Karpas-422 (cell line): ENCODE measurements around the gene WDR33. TPM values are rescaled to one million over a fixed set of nuclear protein-coding genes. Genes with fewer than 3 reads are reported as not detected.

Experiments used
- DNase-seq: peaks from one replicate; pipeline ENCODE4 v3.0.0-alpha.2; 2015
- H2AFZ ChIP-seq: fragments of 200-600 bp; sonication (generic); 2 replicates; pipeline ENCODE4 v1.6.1; 2014; ENCODE audit warnings: antibody characterized with exemption, low read length, mixed read lengths
- H3K27ac ChIP-seq: fragments of 200-600 bp; sonication (generic); 2 replicates; pipeline ENCODE4 v1.5.1; 2014; ENCODE audit warnings: mild to moderate bottlenecking, low read length, moderate library complexity
- H3K27me3 ChIP-seq: fragments of 200-600 bp; sonication (generic); 2 replicates; pipeline ENCODE4 v1.6.1; 2014; ENCODE audit warnings: low read length, mixed read lengths
- H3K36me3 ChIP-seq: fragments of 200-600 bp; sonication (generic); 2 replicates; pipeline ENCODE4 v1.6.1; 2014; ENCODE audit warnings: low read length, mixed read lengths; ENCODE audit not compliant: insufficient read depth
- H3K4me1 ChIP-seq: fragments of 200-600 bp; sonication (generic); 2 replicates; pipeline ENCODE4 v1.6.1; 2014; ENCODE audit warnings: mild to moderate bottlenecking, low read length, mixed read lengths
- H3K4me2 ChIP-seq: fragments of 200-600 bp; sonication (generic); 2 replicates; pipeline ENCODE4 v1.6.1; 2014; ENCODE audit warnings: low read length, low read depth, mild to moderate bottlenecking; ENCODE audit not compliant: poor library complexity, severe bottlenecking
- H3K4me3 ChIP-seq: fragments of 200-600 bp; sonication (generic); 2 replicates; pipeline ENCODE4 v1.5.1; 2014; ENCODE audit warnings: mild to moderate bottlenecking, antibody characterized with exemption, low read length, mixed read lengths
- H3K79me2 ChIP-seq: fragments of 200-600 bp; sonication (generic); 2 replicates; pipeline ENCODE4 v1.6.1; 2014; ENCODE audit warnings: mild to moderate bottlenecking, low read length, mixed read lengths
- H3K9ac ChIP-seq: fragments of 200-600 bp; sonication (generic); 2 replicates; pipeline ENCODE4 v1.6.0; 2014; ENCODE audit warnings: low read length
- H3K9me2 ChIP-seq: fragments of 200-600 bp; sonication (generic), shearing (Covaris generic); replicated peaks from 2 replicates; pipeline ENCODE4 v1.6.0; 2014; ENCODE audit warnings: mild to moderate bottlenecking, low read length, moderate library complexity; ENCODE audit not compliant: insufficient read depth
- H3K9me3 ChIP-seq: fragments of 300-700, 200-600 bp; sonication (generic); 2 replicates; pipeline ENCODE4 v1.6.1; 2014; ENCODE audit warnings: low read length, mixed read lengths
- H4K20me1 ChIP-seq: fragments of 200-600 bp; sonication (generic); 2 replicates; pipeline ENCODE4 v1.6.1; 2014; ENCODE audit warnings: mild to moderate bottlenecking, antibody characterized with exemption, low read length, low read depth; ENCODE audit not compliant: insufficient read depth
- total RNA-seq: library from RNA; depleted of rRNA; stranded (reverse); fragments of >200 nt; shearing (Covaris generic); gene quantifications from 2 replicates; pipeline ENCODE4 v1.2.3, GENCODE V29; 2014; ENCODE audit warnings: low replicate concordance

Gene WDR33
- total RNA-seq, 1 experiment from 2014 or later: 65.0 TPM

DNA sequence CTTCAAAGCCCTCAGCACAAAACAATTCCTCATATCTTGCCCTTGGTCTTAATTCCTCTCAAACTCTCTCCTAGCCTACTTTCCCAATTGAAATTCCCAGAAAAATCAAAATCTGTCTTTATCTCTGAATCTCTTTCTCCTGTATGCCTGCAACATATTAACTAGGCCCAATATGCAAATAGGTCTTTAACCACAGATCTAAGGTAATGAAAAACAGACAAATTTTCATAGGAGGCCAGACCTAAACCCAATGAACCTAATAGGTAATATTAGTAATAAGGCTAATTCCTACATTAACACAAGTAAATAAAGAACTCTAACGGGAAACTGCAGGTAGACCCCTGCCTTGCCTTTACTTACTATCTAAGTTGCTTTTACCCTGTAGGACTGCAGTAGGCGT is 41.4 kb downstream of the WDR33 start:
- H3K27ac ChIP-seq: peak overlapping the region; percentile 31; the same call in 1 of the 2 replicates
- no peaks in the 10 kb centered on the region for H3K9me2 ChIP-seq
- H3K36me3 ChIP-seq: peaks cover 47% of the 10 kb centered on the region
- no peak overlapping the region for H3K4me3 ChIP-seq
- no peaks in the 10 kb centered on the region for H3K27me3 ChIP-seq
- no peaks in the 10 kb centered on the region for H3K9me3 ChIP-seq
- peaks cover 75% of the 10 kb centered on the region for H3K79me2 ChIP-seq
- no peak overlapping the region for H2AFZ ChIP-seq
- H4K20me1 ChIP-seq: peaks cover 21% of the 10 kb centered on the region
- no peak for DNase-seq
- H3K4me2 ChIP-seq: no peak overlapping the region
- peaks cover 36% of the 10 kb centered on the region for H3K4me1 ChIP-seq
- no peak overlapping the region for H3K9ac ChIP-seq

DNA sequence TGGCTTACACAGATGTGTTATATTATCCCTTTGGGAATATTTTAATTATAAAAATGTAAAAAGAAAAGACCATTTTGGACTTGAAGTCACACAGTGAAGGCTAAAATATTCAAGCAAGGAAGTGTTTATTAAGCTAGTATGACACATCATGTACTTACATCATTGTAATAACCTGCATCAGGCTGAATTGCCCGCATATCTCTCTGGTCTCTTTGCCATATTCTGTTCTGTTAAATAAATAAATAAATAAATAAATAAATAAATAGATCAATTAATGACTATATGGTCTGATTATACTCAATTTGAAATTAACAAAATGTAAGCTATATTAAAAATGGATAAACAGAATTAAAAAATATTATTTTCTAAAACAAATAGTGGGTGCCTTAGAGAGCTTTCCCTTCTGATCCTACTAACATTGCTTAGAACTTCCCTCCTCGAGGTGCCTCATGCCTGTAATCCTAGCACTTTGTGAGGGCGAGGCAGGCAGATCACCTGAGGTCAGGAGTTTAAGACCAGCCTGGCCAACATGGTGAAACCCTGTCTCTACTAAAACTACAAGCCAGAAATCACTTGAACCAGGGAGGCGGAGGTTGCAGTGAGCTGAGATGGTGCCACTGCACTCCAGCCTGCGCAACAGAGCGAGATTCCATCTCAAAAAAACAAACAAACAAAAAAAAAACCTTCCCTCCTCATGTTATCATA is 42.0 kb downstream of the WDR33 start:
- Histone ChIP-seq H3K36me3 (peaks cover 53% of the 10 kb centered on the region), H3K27me3 (no peaks in the 10 kb centered on the region), H3K27ac (no peak overlapping the region; the same call in 1 of the 2 replicates)

DNA sequence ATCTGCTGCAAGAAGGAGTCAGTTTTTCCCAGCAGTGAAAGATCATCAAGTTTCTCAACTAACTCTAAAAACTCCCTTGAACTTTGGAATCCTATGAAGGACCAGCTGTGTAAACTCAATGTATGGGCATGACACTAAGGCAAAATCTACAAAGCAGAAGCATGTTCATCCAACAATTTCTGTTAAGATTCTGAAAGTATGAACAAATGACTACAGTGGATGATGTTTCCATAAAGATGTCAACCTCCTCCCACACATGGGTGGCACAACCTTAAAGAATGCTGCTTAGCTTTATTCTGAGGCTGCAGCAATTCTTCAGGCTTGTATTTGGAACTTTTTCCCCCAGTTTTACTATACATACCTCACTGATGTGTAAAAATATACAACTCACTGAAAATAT is 47.2 kb downstream of the WDR33 start:
- Histone ChIP-seq H3K9me3 (no peaks in the 10 kb centered on the region), H4K20me1 (no peaks in the 10 kb centered on the region), H3K9me2 (no peaks in the 10 kb centered on the region), H3K9ac (no peak overlapping the region), H3K79me2 (peaks cover 49% of the 10 kb centered on the region), H3K27ac (no peak overlapping the region), H3K36me3 (peaks cover 71% of the 10 kb centered on the region), H3K4me1 (peaks cover 9% of the 10 kb centered on the region; the same call in 1 of the 2 replicates), H3K27me3 (no peaks in the 10 kb centered on the region), H3K4me3 (no peak overlapping the region), H2AFZ (no peak overlapping the region), H3K4me2 (no peak overlapping the region)
- no peak for DNase-seq

More for the DNA sequence above, 42.0 kb downstream of the WDR33 start:
- DNase-seq: no peak
- Histone ChIP-seq H3K4me2 (no peak overlapping the region), H2AFZ (no peak overlapping the region), H3K9me2 (no peaks in the 10 kb centered on the region), H3K4me1 (peaks cover 36% of the 10 kb centered on the region), H3K9me3 (no peaks in the 10 kb centered on the region), H4K20me1 (peaks cover 21% of the 10 kb centered on the region), H3K79me2 (peaks cover 68% of the 10 kb centered on the region), H3K9ac (no peak overlapping the region), H3K4me3 (no peak overlapping the region)

DNA sequence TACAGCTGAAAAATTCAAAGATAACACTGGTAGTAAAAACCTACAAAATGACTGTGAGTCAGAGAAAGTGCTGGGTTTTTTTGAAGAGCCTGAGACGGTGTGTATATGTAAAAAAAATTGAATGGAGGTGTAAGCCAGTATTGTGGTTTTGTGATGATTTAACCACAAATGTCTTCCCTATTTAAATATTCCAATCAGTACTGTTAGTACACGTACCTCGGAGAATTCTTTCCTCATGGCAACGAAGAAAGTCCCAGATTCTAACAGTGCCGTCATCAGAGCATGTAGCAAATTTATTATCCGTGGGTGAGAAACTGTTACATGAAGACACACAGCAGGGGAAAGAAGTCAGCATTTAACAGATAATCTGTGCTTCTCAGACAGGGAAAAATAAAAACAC is 48.1 kb downstream of the WDR33 start:
- DNase-seq: no peak
- H3K27me3 ChIP-seq: no peaks in the 10 kb centered on the region
- no peaks in the 10 kb centered on the region for H3K9me3 ChIP-seq
- H3K4me2 ChIP-seq: no peak overlapping the region
- H3K36me3 ChIP-seq: peaks cover 73% of the 10 kb centered on the region
- H3K79me2 ChIP-seq: peaks cover 52% of the 10 kb centered on the region
- no peaks in the 10 kb centered on the region for H4K20me1 ChIP-seq
- H3K4me1 ChIP-seq: peaks cover under 1% of the 10 kb centered on the region; the same call in 1 of the 2 replicates
- no peak overlapping the region for H3K9ac ChIP-seq
- H2AFZ ChIP-seq: no peak overlapping the region
- H3K9me2 ChIP-seq: no peaks in the 10 kb centered on the region
- H3K27ac ChIP-seq: no peak overlapping the region
- no peak overlapping the region for H3K4me3 ChIP-seq

DNA sequence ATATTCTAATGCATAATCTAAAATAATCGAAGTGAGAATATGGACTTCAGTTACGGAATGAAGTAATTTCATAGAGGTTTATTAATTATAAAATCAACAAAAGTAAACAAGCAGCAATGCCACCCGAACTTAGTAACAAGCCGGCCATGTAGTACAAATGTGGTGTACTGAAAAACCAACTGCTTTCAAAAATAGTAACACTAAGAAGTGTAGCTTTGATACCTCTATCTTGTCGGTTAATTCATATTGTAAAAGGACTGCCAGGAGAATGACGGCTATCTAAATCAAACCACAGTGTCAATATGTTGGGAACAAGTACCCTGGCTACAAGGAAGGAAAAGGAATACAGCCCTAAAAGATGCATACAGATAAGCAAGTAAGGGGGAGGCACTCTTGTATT is 48.5 kb downstream of the WDR33 start:
- no peak for DNase-seq
- Histone ChIP-seq H3K79me2 (peaks cover 52% of the 10 kb centered on the region), H3K27me3 (no peaks in the 10 kb centered on the region), H3K9ac (no peak overlapping the region), H3K36me3 (peaks cover 71% of the 10 kb centered on the region), H3K9me3 (no peaks in the 10 kb centered on the region), H3K4me3 (no peak overlapping the region), H3K4me2 (no peak overlapping the region), H3K27ac (no peak overlapping the region), H3K9me2 (no peaks in the 10 kb centered on the region), H2AFZ (no peak overlapping the region), H4K20me1 (no peaks in the 10 kb centered on the region), H3K4me1 (no peaks in the 10 kb centered on the region)

DNA sequence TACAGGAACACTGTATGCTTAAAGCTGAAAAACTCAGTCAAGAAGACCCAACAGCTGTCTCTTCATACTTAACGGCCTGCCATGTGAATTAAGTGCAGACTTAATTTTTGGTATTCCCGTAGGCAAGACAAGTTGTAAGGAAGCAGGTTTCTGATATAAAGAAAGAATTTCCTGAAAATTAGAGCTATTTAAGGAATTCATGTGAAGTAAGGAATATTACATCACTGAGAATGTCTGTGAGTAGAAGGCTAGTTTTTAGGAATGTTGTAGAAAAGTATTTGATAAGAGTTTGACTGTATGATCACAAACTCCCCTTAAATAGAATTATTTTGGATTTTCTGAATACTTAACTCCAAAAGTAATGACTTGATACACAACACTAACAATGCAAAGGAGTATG is 51.0 kb downstream of the WDR33 start:
- Histone ChIP-seq H3K79me2 (peaks cover 44% of the 10 kb centered on the region), H3K36me3 (peaks cover 66% of the 10 kb centered on the region), H2AFZ (no peak overlapping the region)

DNA sequence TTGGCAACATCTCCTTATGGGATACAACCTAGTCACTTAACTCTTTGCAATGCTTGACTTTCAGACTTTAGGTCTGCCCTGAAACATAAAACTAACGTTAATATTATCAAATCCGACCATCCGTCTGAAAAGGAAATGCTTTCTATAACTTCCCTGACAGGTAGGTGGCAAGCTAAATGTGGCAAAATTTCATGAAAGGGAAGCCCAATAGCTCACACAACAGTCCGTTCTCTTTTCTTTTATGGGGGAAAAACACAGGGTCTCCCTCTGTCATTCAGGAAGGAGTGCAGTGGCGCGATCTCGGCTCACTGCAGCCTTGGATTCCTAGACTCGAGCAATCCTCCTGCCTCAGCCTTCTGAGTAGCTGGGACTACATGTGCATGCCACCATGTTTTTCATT is 56.8 kb downstream of the WDR33 start:
- Histone ChIP-seq H3K79me2 (peaks cover 44% of the 10 kb centered on the region), H3K27ac (no peak overlapping the region), H3K4me2 (no peak overlapping the region), H4K20me1 (no peaks in the 10 kb centered on the region), H2AFZ (no peak overlapping the region), H3K4me3 (no peak overlapping the region), H3K9me2 (no peaks in the 10 kb centered on the region), H3K27me3 (no peaks in the 10 kb centered on the region), H3K4me1 (peaks cover 16% of the 10 kb centered on the region), H3K9me3 (no peaks in the 10 kb centered on the region), H3K9ac (no peak overlapping the region), H3K36me3 (peaks cover 36% of the 10 kb centered on the region)
- no peak for DNase-seq

More for the DNA sequence above, 51.0 kb downstream of the WDR33 start:
- Histone ChIP-seq H4K20me1 (no peaks in the 10 kb centered on the region), H3K9me2 (no peaks in the 10 kb centered on the region), H3K4me1 (no peaks in the 10 kb centered on the region), H3K9me3 (no peaks in the 10 kb centered on the region), H3K27ac (no peak overlapping the region), H3K4me2 (no peak overlapping the region), H3K9ac (no peak overlapping the region), H3K4me3 (no peak overlapping the region), H3K27me3 (no peaks in the 10 kb centered on the region)
- DNase-seq: no peak

DNA sequence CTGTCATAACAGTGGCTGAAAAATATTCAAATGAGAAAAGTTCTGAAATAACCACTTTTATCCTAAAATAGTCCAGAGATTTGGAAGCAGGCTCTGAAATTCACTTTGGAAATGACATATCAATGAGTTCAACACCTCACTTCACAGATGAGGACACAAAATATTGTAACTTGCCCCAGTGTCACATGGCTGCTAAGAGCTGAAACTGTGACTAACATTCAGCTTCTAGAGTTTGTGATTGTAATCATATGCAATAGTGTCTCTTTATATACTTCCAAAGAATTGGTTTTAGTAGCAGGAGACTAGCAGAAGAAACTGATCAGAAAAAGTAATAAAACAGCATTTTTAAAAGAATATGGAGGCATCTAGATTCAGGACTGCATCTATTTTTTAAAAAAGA is 57.6 kb downstream of the WDR33 start:
- H4K20me1 ChIP-seq: no peaks in the 10 kb centered on the region

More for the DNA sequence above, 57.6 kb downstream of the WDR33 start:
- H3K4me1 ChIP-seq: peaks cover 16% of the 10 kb centered on the region
- H3K9me2 ChIP-seq: no peaks in the 10 kb centered on the region
- H2AFZ ChIP-seq: no peak overlapping the region
- no peaks in the 10 kb centered on the region for H3K9me3 ChIP-seq
- peaks cover 32% of the 10 kb centered on the region for H3K36me3 ChIP-seq
- no peaks in the 10 kb centered on the region for H3K27me3 ChIP-seq
- H3K79me2 ChIP-seq: peaks cover 38% of the 10 kb centered on the region
- no peak for DNase-seq
- no peak overlapping the region for H3K9ac ChIP-seq
- no peak overlapping the region for H3K4me3 ChIP-seq
- no peak overlapping the region for H3K27ac ChIP-seq
- H3K4me2 ChIP-seq: no peak overlapping the region
